Stomach (tissue), 9 donors: ENCODE data around the gene RPS17. TPM values are rescaled to one million over a fixed set of nuclear protein-coding genes. Genes with fewer than 3 reads are reported as not detected.

ENCODE experiments used
- DNase-seq, 2 donors: peaks; one replicate each; pipeline versions ENCODE4 v3.0.0 to v3.0.0-alpha.2; 2013 to 2019
- H3K27ac ChIP-seq, 5 donors: fragments of 200-600 bp in 4 of 5; sonication (generic) in 4 of 5; one replicate each; pipeline ENCODE4 v1.5.1; 2013 to 2019; ENCODE audit warnings: mild to moderate bottlenecking in 1 of 5, moderate library complexity in 1 of 5
- H3K27me3 ChIP-seq, 3 donors: fragments of 200-600 bp; sonication (generic); one replicate each; pipeline ENCODE4 v1.5.1; 2017 to 2019; ENCODE audit warnings: mixed run types in 1 of 3
- H3K36me3 ChIP-seq, 4 donors: fragments of 200-600 bp; sonication (generic); 1 replicate in 3 of 4; 2 replicates in 1 of 4; pipeline ENCODE4 v1.5.1; 2016 to 2019
- H3K4me1 ChIP-seq, 4 donors: fragments of 200-600 bp; sonication (generic); one replicate each; pipeline ENCODE4 v1.5.1; 2016 to 2019
- H3K4me3 ChIP-seq, 4 donors: fragments of 200-600 bp; sonication (generic) in 3 of 4; one replicate each; pipeline ENCODE4 v1.5.1; 2016 to 2019; ENCODE audit warnings: mild to moderate bottlenecking in 1 of 4
- H3K9me3 ChIP-seq, 4 donors: fragments of 200-600 bp; sonication (generic); one replicate each; pipeline ENCODE4 v1.5.1; 2016 to 2019
- EP300 ChIP-seq: sonication (generic); formaldehyde crosslinking; IDR thresholded peaks from one replicate; pipeline ENCODE4 v1.6.1; 2017; ENCODE audit warnings: antibody characterized with exemption
- POLR2A ChIP-seq, 4 donors: fragments of 450-650 bp; IDR thresholded peaks; one replicate each; pipeline ENCODE4 v1.6.1; 2016; ENCODE audit warnings: antibody characterized with exemption in 4 of 4, control low read depth in 2 of 4, mild to moderate bottlenecking in 1 of 4, moderate library complexity in 1 of 4
- POLR2AphosphoS5 ChIP-seq, 3 donors: sonication (generic); formaldehyde crosslinking; IDR thresholded peaks; one replicate each; pipeline ENCODE4 v1.6.1; 2016; ENCODE audit warnings: antibody characterized with exemption in 3 of 3
- WGBS, 5 donors: extraction: QIAGEN DNeasy Blood & Tissue Kit in 3 of 5; methylation state at CpG; one replicate each; pipeline versions ENCODE4 v1.1.5 to v1.1.7; 2013 to 2018; 5-methylcytosine and 5-hydroxymethylcytosine counted together
- intact Hi-C: fragments of 100-400 bp; cut with DNase I; formaldehyde crosslinking; loops from one replicate; pipeline ENCODE4 v1.15.1; 2023; ENCODE audit warnings: low total_unique reads
- polyA plus RNA-seq, 3 donors: library from polyadenylated mRNA; stranded (reverse); fragments of 200-250 nt; gene quantifications; one replicate each; pipeline ENCODE4 v1.2.3, GENCODE V29; 2013
- total RNA-seq, 5 donors: library from RNA; depleted of rRNA; stranded (reverse); fragments of >200 nt; gene quantifications; one replicate each; pipeline versions ENCODE4 v1.1.0 to v1.2.3, GENCODE V29; 2014 to 2016
- TF ChIP-seq, protein P1 (sequence below), 7 experiments: fragments of 450-650 bp in 4 of 7; fragments of 200-600 bp in 3 of 7; sonication (generic) in 3 of 7; IDR thresholded peaks; one replicate each; pipeline ENCODE4 v1.5.1; 2016 to 2019; ENCODE audit warnings: antibody characterized with exemption in 7 of 7, control low read depth in 2 of 7, mild to moderate bottlenecking in 1 of 7
- donor health status: healthy with polysubstance abuse.
- donor health status: Bipolar disorder and iron deficiency.
- donor health status: healthy.

RPS17 gene
- total and polyA plus RNA-seq, 8 donors = 364 to 5,380 (median 1,723) TPM

DNA sequence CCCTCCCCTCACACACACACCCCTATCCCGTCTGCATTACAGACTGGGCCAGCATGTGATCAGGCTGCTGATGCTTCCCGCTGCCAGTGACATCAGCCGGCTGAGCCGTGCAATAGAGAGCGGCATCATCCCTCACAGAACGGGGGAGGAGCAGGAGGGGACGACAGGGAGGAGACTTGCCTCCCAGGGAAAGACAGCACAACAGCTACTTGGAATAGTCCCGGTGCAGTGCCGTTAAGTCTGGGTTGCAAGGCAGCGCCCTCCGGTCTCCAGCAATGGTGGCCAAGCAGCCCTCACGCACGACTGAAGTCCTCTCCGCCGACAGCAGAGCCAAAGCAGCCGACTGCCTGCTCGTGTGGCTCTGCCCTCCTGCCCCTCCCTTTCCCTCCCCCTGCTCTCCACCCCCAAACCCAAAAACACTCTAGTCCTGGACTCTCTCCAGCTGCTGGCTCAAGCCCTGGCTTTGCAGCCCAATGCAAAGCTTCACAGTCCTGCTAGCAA is 31.5 kb upstream of the RPS17 start:
- intact Hi-C loops = no loop called here
- Histone ChIP-seq H3K9me3 (no peaks in the 10 kb centered on the region), H3K27ac (peak overlapping the region; percentile 6 to 79 (median 58)), H3K4me1 (peaks cover 12 to 23% (median 16%) of the 10 kb centered on the region in 4 donors), H3K36me3 (peaks cover 0 to 9% (median 0%) of the 10 kb centered on the region in 4 donors), H3K4me3 (peak overlapping the region; percentile 42 to 43 (median 43)), H3K27me3 (peaks cover 0 to 7% (median 4%) of the 10 kb centered on the region in 3 donors)
- WGBS, 5 donors = 2 to 7% (median 3%) methylated on average over 10 to 17 of the region's 17 CpGs
- peak in 2 of 3 donors; percentile 2 to 67 for TF ChIP-seq POLR2AphosphoS5 (IDR thresholded peaks at IDR 0.05)
- TF ChIP-seq, protein P1, sequence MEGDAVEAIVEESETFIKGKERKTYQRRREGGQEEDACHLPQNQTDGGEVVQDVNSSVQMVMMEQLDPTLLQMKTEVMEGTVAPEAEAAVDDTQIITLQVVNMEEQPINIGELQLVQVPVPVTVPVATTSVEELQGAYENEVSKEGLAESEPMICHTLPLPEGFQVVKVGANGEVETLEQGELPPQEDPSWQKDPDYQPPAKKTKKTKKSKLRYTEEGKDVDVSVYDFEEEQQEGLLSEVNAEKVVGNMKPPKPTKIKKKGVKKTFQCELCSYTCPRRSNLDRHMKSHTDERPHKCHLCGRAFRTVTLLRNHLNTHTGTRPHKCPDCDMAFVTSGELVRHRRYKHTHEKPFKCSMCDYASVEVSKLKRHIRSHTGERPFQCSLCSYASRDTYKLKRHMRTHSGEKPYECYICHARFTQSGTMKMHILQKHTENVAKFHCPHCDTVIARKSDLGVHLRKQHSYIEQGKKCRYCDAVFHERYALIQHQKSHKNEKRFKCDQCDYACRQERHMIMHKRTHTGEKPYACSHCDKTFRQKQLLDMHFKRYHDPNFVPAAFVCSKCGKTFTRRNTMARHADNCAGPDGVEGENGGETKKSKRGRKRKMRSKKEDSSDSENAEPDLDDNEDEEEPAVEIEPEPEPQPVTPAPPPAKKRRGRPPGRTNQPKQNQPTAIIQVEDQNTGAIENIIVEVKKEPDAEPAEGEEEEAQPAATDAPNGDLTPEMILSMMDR (IDR thresholded peaks at IDR 0.05) = no peak
- DNase-seq = peak; percentile 43 to 88

- Histone ChIP-seq H3K4me3 (peak overlapping the region; percentile 42 to 43 (median 43)), H3K9me3 (no peaks in the 10 kb centered on the region), H3K27ac (peak overlapping the region in 4 of 5 donors; percentile 13 to 79 (median 64)), H3K4me1 (peaks cover 12 to 23% (median 16%) of the 10 kb centered on the region in 4 donors), H3K36me3 (peaks cover 0 to 9% (median 0%) of the 10 kb centered on the region in 4 donors), H3K27me3 (peaks cover 0 to 7% (median 4%) of the 10 kb centered on the region in 3 donors)
- TF ChIP-seq, protein P1 (IDR thresholded peaks at IDR 0.05) = no peak
- DNase-seq = peak in 1 of 2 donors; percentile 47
- intact Hi-C loops = no loop called here
- 34 to 55% (median 49%) methylated on average over 7 of the region's 7 CpGs for WGBS, 5 donors
These were observed 30.7 kb upstream of the RPS17 start for GRCh38 chr15:82570721-82571508.

DNA sequence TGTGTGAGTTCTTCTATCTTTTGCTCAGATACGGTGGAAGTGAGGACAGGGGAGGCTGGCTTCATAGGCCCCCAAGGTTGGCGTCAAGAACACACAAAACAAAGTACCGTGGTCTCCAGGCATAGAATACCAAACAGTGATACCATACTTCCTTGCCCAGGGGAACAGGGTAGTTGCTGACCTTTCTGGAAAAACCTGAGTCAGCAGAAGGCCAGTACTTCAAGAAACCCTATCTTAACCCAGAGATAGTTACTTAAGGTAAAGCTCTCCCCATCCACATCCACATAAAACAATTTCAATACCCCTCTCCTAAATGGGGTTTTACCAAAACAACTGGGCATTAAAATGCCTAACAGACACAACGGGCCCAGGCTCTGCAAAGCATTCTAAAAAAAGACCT is 29.6 kb upstream of the RPS17 start:
- Histone ChIP-seq H3K27me3 (peaks cover 0 to 7% (median 4%) of the 10 kb centered on the region in 3 donors), H3K4me1 (peaks cover 12 to 23% (median 16%) of the 10 kb centered on the region in 4 donors), H3K36me3 (peaks cover 0 to 11% (median 2%) of the 10 kb centered on the region in 4 donors), H3K4me3 (no peak overlapping the region), H3K27ac (no peak overlapping the region), H3K9me3 (no peaks in the 10 kb centered on the region)
- no peak for TF ChIP-seq POLR2AphosphoS5 (IDR thresholded peaks at IDR 0.05)
- TF ChIP-seq, protein P1 (IDR thresholded peaks at IDR 0.05) = no peak
- no peak for TF ChIP-seq EP300
- TF ChIP-seq POLR2A (IDR thresholded peaks at IDR 0.05) = no peak
- intact Hi-C loops = no loop called here
- 86 to 93% (median 90%) methylated on average over 4 of the region's 4 CpGs for whole genome bisulfite sequencing, 5 donors
- DNase-seq = no peak

GRCh38 chr15:82568986-82569385 is 28.7 kb upstream of the RPS17 start:
- 70 to 82% (median 80%) methylated on average over 5 of the region's 5 CpGs for WGBS, 5 donors
- no peak for TF ChIP-seq POLR2AphosphoS5 (IDR thresholded peaks at IDR 0.05)
- TF ChIP-seq, protein P1 (IDR thresholded peaks at IDR 0.05) = no peak
- Histone ChIP-seq H3K4me3 (no peak overlapping the region), H3K4me1 (peaks cover 12 to 23% (median 16%) of the 10 kb centered on the region in 4 donors), H3K27ac (no peak overlapping the region), H3K36me3 (peaks cover 0 to 13% (median 2%) of the 10 kb centered on the region in 4 donors), H3K27me3 (peaks cover 0 to 7% (median 4%) of the 10 kb centered on the region in 3 donors), H3K9me3 (no peaks in the 10 kb centered on the region)
- no peak for DNase-seq
- intact Hi-C loops = no loop called here
